ENCODE measurements around the gene HTR1A.

The HTR1A gene
- total RNA-seq = 0 reads per million in 3 experiments

- DNase-seq = no peak
Observed at GRCh38 chr5:63962279-63962678, at the start of gene HTR1A. Gene HTR1A (minus strand): TSS chr5:63962445. CDS start chr5:63961719, 726 bp downstream.

- DNase-seq = no peak
Observed at GRCh38 chr5:64003966-64004365, 41.7 kb upstream of the HTR1A start.

GRCh38 chr5:64000096-64000495 lies 37.9 kb upstream of the HTR1A start:
- no peak for DNase-seq

GRCh38 chr5:63987053-63987452 lies 24.8 kb upstream of the HTR1A start:
- DNase-seq = no peak

- DNase-seq = no peak
Observed at GRCh38 chr5:63981864-63982263, 19.6 kb upstream of the HTR1A start.

- DNase-seq = no peak
Observed at GRCh38 chr5:63963926-63964325, 1.7 kb upstream of the HTR1A start.

GRCh38 chr5:63963080-63963735 lies 963 bp upstream of the HTR1A start:
- no peak for DNase-seq

- DNase-seq = no peak
Observed at GRCh38 chr5:63961598-63962161, 565 bp downstream of the HTR1A start.

GRCh38 chr5:63961125-63961597 lies 1.1 kb downstream of the HTR1A start:
- DNase-seq = no peak

GRCh38 chr5:63960646-63961045 lies 1.6 kb downstream of the HTR1A start:
- no peak for DNase-seq

GRCh38 chr5:63959177-63959982 lies 2.9 kb downstream of the HTR1A start:
- DNase-seq = no peak

- no peak for DNase-seq
Observed at GRCh38 chr5:63958654-63959053, 3.6 kb downstream of the HTR1A start.

- no peak for DNase-seq
Observed at GRCh38 chr5:63957617-63958016, 4.6 kb downstream of the HTR1A start.

GRCh38 chr5:63953217-63953616 lies 9.0 kb downstream of the HTR1A start:
- no peak for DNase-seq

- DNase-seq = no peak
Observed at GRCh38 chr5:63935103-63935502, 27.1 kb downstream of the HTR1A start.

- DNase-seq = no peak
Observed at GRCh38 chr5:63931836-63932235, 30.4 kb downstream of the HTR1A start.

GRCh38 chr5:63928451-63928850 lies 33.8 kb downstream of the HTR1A start:
- no peak for DNase-seq

GRCh38 chr5:63923914-63924313 lies 38.3 kb downstream of the HTR1A start:
- no peak for DNase-seq

- DNase-seq = no peak
Observed at GRCh38 chr5:63919763-63920478, 42.3 kb downstream of the HTR1A start.

GRCh38 chr5:63916786-63917185 lies 45.5 kb downstream of the HTR1A start:
- DNase-seq = no peak

- DNase-seq = no peak
Observed at GRCh38 chr5:63911871-63912270, 50.4 kb downstream of the HTR1A start.

Measured in central memory CD4-positive, alpha-beta T cell (primary cell).